Progenitor cell of endocrine pancreas (in vitro differentiated cells): Measurements from ENCODE around the gene PPP1R9B. TPM values are rescaled to one million over a fixed set of nuclear protein-coding genes. Genes with fewer than 3 reads are reported as not detected.

Experiments
- DNase-seq: peaks from one replicate; pipeline ENCODE4 v3.0.0; 2021; ENCODE audit warnings: low spot score; ENCODE audit not compliant: unreplicated experiment
- H3K27ac Mint-ChIP-seq: 2 replicates; pipeline ENCODE4 v1.8.0; 2021; ENCODE audit warnings: mild to moderate bottlenecking, moderate library complexity, mixed read lengths
- H3K27me3 Mint-ChIP-seq: 2 replicates; pipeline ENCODE4 v1.8.0; 2021; ENCODE audit warnings: mixed read lengths
- H3K36me3 Mint-ChIP-seq: 2 replicates; pipeline ENCODE4 v1.8.0; 2022; ENCODE audit warnings: mixed read lengths; ENCODE audit not compliant: insufficient read depth
- H3K4me1 Mint-ChIP-seq: 2 replicates; pipeline ENCODE4 v1.8.0; 2021; ENCODE audit warnings: low read depth, mixed read lengths
- H3K4me3 Mint-ChIP-seq: 2 replicates; pipeline ENCODE4 v1.8.0; 2021; ENCODE audit warnings: low read depth, mild to moderate bottlenecking, moderate library complexity, mixed read lengths
- H3K9me3 Mint-ChIP-seq: 2 replicates; pipeline ENCODE4 v1.8.0; 2021; ENCODE audit warnings: low read depth, mixed read lengths
- total RNA-seq: library from RNA; stranded (reverse); gene quantifications from 2 replicates; pipeline ENCODE4 v1.2.1, GENCODE V29; 2021
- TF ChIP-seq, protein P1 (sequence below): fragments of 200-600 bp; sonication (generic); IDR thresholded peaks from one replicate; pipeline ENCODE4 v1.5.0; 2021; ENCODE audit warnings: antibody characterized with exemption, mild to moderate bottlenecking; ENCODE audit not compliant: unreplicated experiment

The PPP1R9B gene
- total RNA-seq, 1 donor from 2014 or later = 35.7 TPM

DNA sequence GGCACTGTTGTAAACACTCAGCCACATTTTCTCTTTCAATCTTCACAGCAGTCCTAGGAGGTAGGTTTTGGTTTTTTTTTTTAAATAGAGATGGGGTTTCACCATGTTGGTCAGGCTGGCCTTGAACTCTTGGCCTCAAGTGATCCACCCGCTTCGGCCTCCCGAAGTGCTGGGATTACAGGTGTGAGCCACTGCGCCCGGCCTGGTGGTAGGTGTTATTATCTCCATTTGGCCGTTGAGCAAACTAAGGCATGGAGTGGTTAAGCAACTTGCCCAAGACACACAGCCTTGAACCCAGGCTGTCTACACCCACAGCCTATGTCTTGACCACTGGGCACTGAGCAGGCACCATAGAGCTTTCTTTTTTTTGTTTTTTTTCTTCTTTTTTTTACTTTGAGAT, 24.0 kb upstream of the PPP1R9B start:
- Mint-ChIP-seq H3K27me3 (peaks cover 3% of the 10 kb centered on the region), H3K9me3 (no peaks in the 10 kb centered on the region), H3K27ac (no peak overlapping the region), H3K4me3 (no peak overlapping the region), H3K36me3 (no peaks in the 10 kb centered on the region), H3K4me1 (peaks cover 26% of the 10 kb centered on the region)
- TF ChIP-seq, protein P1, sequence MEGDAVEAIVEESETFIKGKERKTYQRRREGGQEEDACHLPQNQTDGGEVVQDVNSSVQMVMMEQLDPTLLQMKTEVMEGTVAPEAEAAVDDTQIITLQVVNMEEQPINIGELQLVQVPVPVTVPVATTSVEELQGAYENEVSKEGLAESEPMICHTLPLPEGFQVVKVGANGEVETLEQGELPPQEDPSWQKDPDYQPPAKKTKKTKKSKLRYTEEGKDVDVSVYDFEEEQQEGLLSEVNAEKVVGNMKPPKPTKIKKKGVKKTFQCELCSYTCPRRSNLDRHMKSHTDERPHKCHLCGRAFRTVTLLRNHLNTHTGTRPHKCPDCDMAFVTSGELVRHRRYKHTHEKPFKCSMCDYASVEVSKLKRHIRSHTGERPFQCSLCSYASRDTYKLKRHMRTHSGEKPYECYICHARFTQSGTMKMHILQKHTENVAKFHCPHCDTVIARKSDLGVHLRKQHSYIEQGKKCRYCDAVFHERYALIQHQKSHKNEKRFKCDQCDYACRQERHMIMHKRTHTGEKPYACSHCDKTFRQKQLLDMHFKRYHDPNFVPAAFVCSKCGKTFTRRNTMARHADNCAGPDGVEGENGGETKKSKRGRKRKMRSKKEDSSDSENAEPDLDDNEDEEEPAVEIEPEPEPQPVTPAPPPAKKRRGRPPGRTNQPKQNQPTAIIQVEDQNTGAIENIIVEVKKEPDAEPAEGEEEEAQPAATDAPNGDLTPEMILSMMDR = no peak
- DNase-seq = no peak

DNA sequence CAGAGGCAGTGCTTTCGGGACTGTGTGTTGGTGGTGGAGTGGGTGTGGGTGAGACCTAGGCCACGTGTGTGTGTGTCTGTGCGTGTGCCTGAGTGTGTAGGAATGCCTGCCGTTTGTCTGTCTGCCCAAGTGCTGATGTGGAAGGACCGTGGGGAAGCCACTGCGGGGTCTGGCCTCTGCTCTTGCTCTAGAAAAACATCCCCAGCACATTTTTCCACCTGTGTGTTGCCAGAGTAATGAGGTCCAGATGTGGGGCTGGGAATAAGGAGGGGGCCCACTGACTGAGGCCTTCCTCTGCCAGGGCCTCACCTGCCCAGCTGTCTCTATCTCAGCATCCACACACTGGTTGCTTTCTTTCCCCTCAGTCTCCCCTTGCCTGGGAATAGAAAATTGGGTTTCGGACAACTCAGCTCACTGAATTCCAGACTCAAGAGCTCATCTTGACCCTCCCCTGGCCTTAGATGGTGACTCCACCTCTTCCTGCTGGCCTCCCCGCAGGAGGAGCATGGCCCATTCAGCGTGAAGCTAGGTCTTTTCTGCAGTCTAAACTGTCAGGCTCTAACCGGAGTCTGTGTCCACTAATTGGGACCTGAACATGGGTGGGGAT, 23.0 kb upstream of the PPP1R9B start:
- Mint-ChIP-seq H3K27ac (peak overlapping the region; percentile 67), H3K4me1 (peaks cover 26% of the 10 kb centered on the region), H3K27me3 (peaks cover 7% of the 10 kb centered on the region), H3K36me3 (no peaks in the 10 kb centered on the region), H3K4me3 (no peak overlapping the region), H3K9me3 (no peaks in the 10 kb centered on the region)
- TF ChIP-seq, protein P1 = no peak
- DNase-seq = no peak

GRCh38 chr17:50172936-50173334, 22.5 kb upstream of the PPP1R9B start:
- H3K27ac Mint-ChIP-seq = peak overlapping the region; percentile 67
- no peak overlapping the region for H3K4me3 Mint-ChIP-seq
- no peaks in the 10 kb centered on the region for H3K36me3 Mint-ChIP-seq

DNA sequence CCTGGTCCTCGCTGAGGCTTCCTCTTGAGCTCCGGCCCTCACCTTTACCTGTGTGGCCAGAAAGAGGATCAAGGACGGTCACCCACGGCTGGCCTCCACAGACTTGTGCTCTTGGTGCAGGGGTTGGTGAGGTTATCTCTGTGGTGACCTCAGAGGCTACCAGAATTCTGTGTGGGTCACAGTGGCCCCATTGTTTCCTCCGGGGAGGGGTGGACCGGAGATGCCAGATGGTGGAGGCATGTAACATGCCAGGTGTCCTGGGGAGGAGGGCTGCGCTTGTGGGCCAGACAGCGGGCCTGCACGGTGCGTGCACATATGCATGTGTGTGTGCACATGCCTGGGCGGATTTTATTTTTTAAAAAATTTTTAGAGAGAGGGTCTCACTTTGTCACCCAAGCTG, 21.7 kb upstream of the PPP1R9B start:
- no peak overlapping the region for H3K4me3 Mint-ChIP-seq
- no peaks in the 10 kb centered on the region for H3K9me3 Mint-ChIP-seq
- no peaks in the 10 kb centered on the region for H3K36me3 Mint-ChIP-seq
- H3K4me1 Mint-ChIP-seq = peaks cover 19% of the 10 kb centered on the region
- no peak overlapping the region for H3K27ac Mint-ChIP-seq
- TF ChIP-seq, protein P1 = no peak
- no peak for DNase-seq
- H3K27me3 Mint-ChIP-seq = peaks cover 11% of the 10 kb centered on the region

More at GRCh38 chr17:50172936-50173334, 22.5 kb upstream of the PPP1R9B start:
- Mint-ChIP-seq H3K9me3 (no peaks in the 10 kb centered on the region), H3K27me3 (peaks cover 9% of the 10 kb centered on the region), H3K4me1 (peaks cover 21% of the 10 kb centered on the region)
- TF ChIP-seq, protein P1 = no peak
- no peak for DNase-seq

DNA sequence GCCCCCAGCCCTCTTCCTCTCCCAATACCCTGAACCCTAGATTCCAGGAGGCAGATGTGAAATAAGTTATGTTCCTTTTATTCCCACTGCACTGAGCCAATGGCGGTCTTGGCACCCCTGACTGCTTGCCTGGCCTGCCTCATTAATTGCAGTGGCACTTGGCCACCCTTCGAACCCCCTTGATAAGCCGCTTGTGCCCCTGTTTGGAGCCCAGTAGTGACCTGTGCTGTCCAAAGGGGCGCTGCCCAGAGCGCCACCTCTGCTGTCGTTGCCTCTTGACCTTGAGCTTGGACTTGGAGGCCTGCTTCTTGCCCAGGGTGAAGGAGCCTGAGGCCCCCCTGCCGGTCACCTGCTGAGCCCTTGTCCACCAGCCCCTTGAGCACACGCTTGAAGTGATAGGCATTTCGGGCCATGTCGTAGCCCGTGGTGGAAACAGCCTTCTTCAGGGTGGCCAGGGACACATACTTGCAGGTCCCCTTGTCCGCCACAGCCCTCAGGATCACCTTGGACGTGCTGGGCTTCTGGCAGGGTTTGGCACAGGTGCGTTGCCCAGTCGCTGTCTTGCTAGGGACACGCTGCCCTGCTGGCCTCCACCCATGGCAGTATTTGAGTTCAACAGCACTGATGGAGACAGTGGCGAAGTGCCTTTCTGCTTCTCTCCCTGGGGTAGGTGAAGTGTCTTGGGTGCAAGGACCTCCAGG, 21.0 kb upstream of the PPP1R9B start:
- Mint-ChIP-seq H3K4me1 (peaks cover 19% of the 10 kb centered on the region), H3K9me3 (no peaks in the 10 kb centered on the region), H3K4me3 (no peak overlapping the region), H3K27ac (no peak overlapping the region), H3K36me3 (no peaks in the 10 kb centered on the region), H3K27me3 (peaks cover 11% of the 10 kb centered on the region)
- no peak for DNase-seq
- TF ChIP-seq, protein P1 = no peak
